ENCODE data around the gene PNPLA1.

Gene PNPLA1

GRCh38 chr6:36327919-36328236 lies 58.0 kb downstream of the PNPLA1 start:
- TF ChIP-seq GLIS3 (CRISPR knock-in tag; IDR thresholded peaks at IDR 0.05): no peak
- TF ChIP-seq ZC3H10 (CRISPR knock-in tag; IDR thresholded peaks at IDR 0.05): no peak
- no peak for TF ChIP-seq OSR1 (CRISPR knock-in tag; IDR thresholded peaks at IDR 0.05)
- no peak for TF ChIP-seq TSHZ2 (CRISPR knock-in tag; IDR thresholded peaks at IDR 0.05)
- no peak for TF ChIP-seq PATZ1 (CRISPR knock-in tag; IDR thresholded peaks at IDR 0.05; ENCODE audit: borderline replicate concordance)
- no peak for TF ChIP-seq PPARA (CRISPR knock-in tag; IDR thresholded peaks at IDR 0.05; ENCODE audit: borderline replicate concordance)
- no peak for TF ChIP-seq ARNTL (CRISPR knock-in tag; IDR thresholded peaks at IDR 0.05; ENCODE audit: borderline replicate concordance, low read depth)
- TF ChIP-seq CSDC2 (CRISPR knock-in tag; IDR thresholded peaks at IDR 0.05): no peak
- no peak for TF ChIP-seq TCF4 (CRISPR knock-in tag; IDR thresholded peaks at IDR 0.05; ENCODE audit: borderline replicate concordance)
- no peak for TF ChIP-seq ZNF8 (CRISPR knock-in tag; IDR thresholded peaks at IDR 0.05)
- TF ChIP-seq SNAI2 (CRISPR knock-in tag; IDR thresholded peaks at IDR 0.05): no peak
- no peak for ATAC-seq

GRCh38 chr6:36328600-36328999 lies 58.7 kb downstream of the PNPLA1 start:
- no peak for TF ChIP-seq ZNF8 (CRISPR knock-in tag; IDR thresholded peaks at IDR 0.05)
- TF ChIP-seq BACH2 (CRISPR knock-in tag; IDR thresholded peaks at IDR 0.05; ENCODE audit: borderline replicate concordance): no peak
- no peak for TF ChIP-seq PATZ1 (CRISPR knock-in tag; IDR thresholded peaks at IDR 0.05; ENCODE audit: borderline replicate concordance)
- TF ChIP-seq ESRRG (CRISPR knock-in tag; IDR thresholded peaks at IDR 0.05): no peak
- no peak for TF ChIP-seq ARNTL (CRISPR knock-in tag; IDR thresholded peaks at IDR 0.05; ENCODE audit: borderline replicate concordance, low read depth)
- TF ChIP-seq SNAI2 (CRISPR knock-in tag; IDR thresholded peaks at IDR 0.05): no peak
- no peak for TF ChIP-seq POU6F1 (CRISPR knock-in tag; IDR thresholded peaks at IDR 0.05; ENCODE audit: borderline replicate concordance, low read depth)
- TF ChIP-seq CSDC2 (CRISPR knock-in tag; IDR thresholded peaks at IDR 0.05): no peak
- no peak for TF ChIP-seq ISL1 (CRISPR knock-in tag; IDR thresholded peaks at IDR 0.05)
- TF ChIP-seq PPARA (CRISPR knock-in tag; IDR thresholded peaks at IDR 0.05; ENCODE audit: borderline replicate concordance): no peak
- no peak for TF ChIP-seq TCF4 (CRISPR knock-in tag; IDR thresholded peaks at IDR 0.05; ENCODE audit: borderline replicate concordance)
- no peak for TF ChIP-seq ZFP3 (CRISPR knock-in tag; IDR thresholded peaks at IDR 0.05)
- no peak for TF ChIP-seq ZNF70 (CRISPR knock-in tag; IDR thresholded peaks at IDR 0.05)
- no peak for TF ChIP-seq ZC3H10 (CRISPR knock-in tag; IDR thresholded peaks at IDR 0.05)
- no peak for TF ChIP-seq ZNF565 (CRISPR knock-in tag; conservative IDR thresholded peaks at IDR 0.05; ENCODE audit: low read depth)
- TF ChIP-seq TSHZ2 (CRISPR knock-in tag; IDR thresholded peaks at IDR 0.05): no peak
- TF ChIP-seq GLIS3 (CRISPR knock-in tag; IDR thresholded peaks at IDR 0.05): no peak
- TF ChIP-seq OSR1 (CRISPR knock-in tag; IDR thresholded peaks at IDR 0.05): no peak
- no peak for TF ChIP-seq ZFP30 (CRISPR knock-in tag; IDR thresholded peaks at IDR 0.05)
- TF ChIP-seq CREB5 (CRISPR knock-in tag; IDR thresholded peaks at IDR 0.05; ENCODE audit: low read depth): no peak
- ATAC-seq: no peak
